ENCODE measurements around the gene ACTN4. TPM values are rescaled to one million over a fixed set of nuclear protein-coding genes. Genes with fewer than 3 reads are reported as not detected.

ACTN4 gene
- total and polyA plus RNA-seq, 2 of the 4 experiments (the other 2 are of a cell fraction): 541 to 659 TPM

DNA sequence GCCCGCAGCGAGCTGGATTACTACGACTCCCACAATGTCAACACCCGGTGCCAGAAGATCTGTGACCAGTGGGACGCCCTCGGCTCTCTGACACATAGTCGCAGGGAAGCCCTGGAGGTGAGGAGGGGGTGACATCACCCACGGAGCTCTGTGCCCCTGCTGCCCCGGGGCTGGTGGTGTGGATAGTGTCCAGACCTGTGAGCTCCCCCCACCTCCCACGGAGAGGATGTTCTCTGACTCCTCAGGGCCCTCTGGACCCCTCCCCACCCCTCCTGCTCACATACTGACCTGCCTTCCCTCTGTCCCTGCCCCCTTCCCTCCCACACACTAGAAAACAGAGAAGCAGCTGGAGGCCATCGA is 76.1 kb downstream of the ACTN4 start:
- dilution Hi-C loops (cut with HindIII; ENCODE audit: low sequenced_read_pairs, unreplicated experiment): no loop called here
- CTCF ChIA-PET: no interaction called here
- H4K20me1 ChIP-seq (ENCODE audit: insufficient read depth, low read length): peaks cover 42% of the 10 kb centered on the region

More for the DNA sequence above, 76.1 kb downstream of the ACTN4 start:
- no peak overlapping the region for H4K91ac ChIP-seq (ENCODE audit: insufficient read depth, low read depth, low read length)
- ATAC-seq (ENCODE audit: low read depth) (no peak), DNase-seq (no peak)
- WGBS, 2 experiments (ENCODE audit: extremely low coverage in 2 of 2, insufficient read length in 1 of 2): 86% methylated on average over 4 of the region's 11 CpGs; no CpG with 5 or more reads in 1 of the 2 experiments
- no peak overlapping the region for H2AK5ac ChIP-seq (ENCODE audit: low read depth, low read length)
- H2AFZ ChIP-seq (replicated peaks; ENCODE audit: low read length, poor library complexity): no peak overlapping the region
- no peak overlapping the region for H4K8ac ChIP-seq (ENCODE audit: low read depth in 2 of 2, low read length in 2 of 2)
- no peak overlapping the region for H3K4ac ChIP-seq (ENCODE audit: low read depth, low read length)
- intact Hi-C loops (cut with micrococcal nuclease): no loop called here
- H3K36me3 ChIP-seq (ENCODE audit: control insufficient read depth, insufficient read depth, low read length): peaks cover 98% of the 10 kb centered on the region
- H2BK120ac ChIP-seq (ENCODE audit: low read depth, low read length): no peak overlapping the region
- H3K9ac ChIP-seq (ENCODE audit: low read depth, low read length): no peak overlapping the region
- peaks cover 40 to 69% of the 10 kb centered on the region in 2 experiments for H3K79me1 ChIP-seq (ENCODE audit: low read depth in 1 of 2, low read length in 2 of 2)
- H2BK20ac ChIP-seq (ENCODE audit: low read depth, low read length): no peak overlapping the region
- no peak overlapping the region for H3K18ac ChIP-seq (ENCODE audit: low read depth, low read length)
- H2AK9ac ChIP-seq (replicated peaks; ENCODE audit: low read depth, low read length, poor library complexity): no peak overlapping the region
- no peak overlapping the region for H3K56ac ChIP-seq (ENCODE audit: extremely low read depth, insufficient read depth, low read length)
- in situ Hi-C loops (cut with MboI; ENCODE audit: low sequenced_read_pairs): no loop called here
- no TSS peak for BruUV-seq (replicated peaks)
- H3K4me1 ChIP-seq (ENCODE audit: control insufficient read depth, insufficient read depth, low read length): peaks cover 7% of the 10 kb centered on the region; the same call in 1 of the 2 replicates
- H3K27me3 ChIP-seq (ENCODE audit: control insufficient read depth, insufficient read depth, low read length): no peaks in the 10 kb centered on the region
- no peaks in the 10 kb centered on the region for H3K9me3 ChIP-seq (ENCODE audit: control insufficient read depth, insufficient read depth, low read length)
- no peak overlapping the region for H3K14ac ChIP-seq (replicated peaks; ENCODE audit: low read depth, low read length)
- no peak overlapping the region for H3K23ac ChIP-seq (ENCODE audit: low read depth, low read length)
- no peak overlapping the region for H2BK15ac ChIP-seq (ENCODE audit: low read depth, low read length)
- peaks cover 7% of the 10 kb centered on the region; the same call in 1 of the 2 replicates for H3K9me1 ChIP-seq (ENCODE audit: insufficient read depth, low read length)
- TF ChIP-seq CEBPB (IDR thresholded peaks at IDR 0.05; ENCODE audit: low read depth, low read length): no peak
- no peak for TF ChIP-seq RFX5 (IDR thresholded peaks at IDR 0.05; ENCODE audit: low read depth, low read length)
- no peak for TF ChIP-seq ELK1 (IDR thresholded peaks at IDR 0.05; ENCODE audit: borderline replicate concordance, low read depth, low read length)
- no peak for TF ChIP-seq FOS (IDR thresholded peaks at IDR 0.05; ENCODE audit: low read depth, low read length)
- no peak for TF ChIP-seq POLR2A (IDR thresholded peaks at IDR 0.05; ENCODE audit: low read depth, low read length)
- no peak for TF ChIP-seq NFE2L2 (IDR thresholded peaks at IDR 0.05; ENCODE audit: low read depth, low read length)
- TF ChIP-seq MXI1 (IDR thresholded peaks at IDR 0.05; ENCODE audit: borderline replicate concordance, low read depth, low read length): no peak
- no peak for TF ChIP-seq BHLHE40 (IDR thresholded peaks at IDR 0.05; ENCODE audit: low read depth, low read length)
- TF ChIP-seq CHD1 (IDR thresholded peaks at IDR 0.05; ENCODE audit: low read depth, low read length): no peak
- TF ChIP-seq, protein P1, sequence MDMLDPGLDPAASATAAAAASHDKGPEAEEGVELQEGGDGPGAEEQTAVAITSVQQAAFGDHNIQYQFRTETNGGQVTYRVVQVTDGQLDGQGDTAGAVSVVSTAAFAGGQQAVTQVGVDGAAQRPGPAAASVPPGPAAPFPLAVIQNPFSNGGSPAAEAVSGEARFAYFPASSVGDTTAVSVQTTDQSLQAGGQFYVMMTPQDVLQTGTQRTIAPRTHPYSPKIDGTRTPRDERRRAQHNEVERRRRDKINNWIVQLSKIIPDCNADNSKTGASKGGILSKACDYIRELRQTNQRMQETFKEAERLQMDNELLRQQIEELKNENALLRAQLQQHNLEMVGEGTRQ (IDR thresholded peaks at IDR 0.05; ENCODE audit: low read depth, low read length): no peak
- no peak for TF ChIP-seq RCOR1 (IDR thresholded peaks at IDR 0.05; ENCODE audit: insufficient replicate concordance, low read length)
- TF ChIP-seq, protein P2, sequence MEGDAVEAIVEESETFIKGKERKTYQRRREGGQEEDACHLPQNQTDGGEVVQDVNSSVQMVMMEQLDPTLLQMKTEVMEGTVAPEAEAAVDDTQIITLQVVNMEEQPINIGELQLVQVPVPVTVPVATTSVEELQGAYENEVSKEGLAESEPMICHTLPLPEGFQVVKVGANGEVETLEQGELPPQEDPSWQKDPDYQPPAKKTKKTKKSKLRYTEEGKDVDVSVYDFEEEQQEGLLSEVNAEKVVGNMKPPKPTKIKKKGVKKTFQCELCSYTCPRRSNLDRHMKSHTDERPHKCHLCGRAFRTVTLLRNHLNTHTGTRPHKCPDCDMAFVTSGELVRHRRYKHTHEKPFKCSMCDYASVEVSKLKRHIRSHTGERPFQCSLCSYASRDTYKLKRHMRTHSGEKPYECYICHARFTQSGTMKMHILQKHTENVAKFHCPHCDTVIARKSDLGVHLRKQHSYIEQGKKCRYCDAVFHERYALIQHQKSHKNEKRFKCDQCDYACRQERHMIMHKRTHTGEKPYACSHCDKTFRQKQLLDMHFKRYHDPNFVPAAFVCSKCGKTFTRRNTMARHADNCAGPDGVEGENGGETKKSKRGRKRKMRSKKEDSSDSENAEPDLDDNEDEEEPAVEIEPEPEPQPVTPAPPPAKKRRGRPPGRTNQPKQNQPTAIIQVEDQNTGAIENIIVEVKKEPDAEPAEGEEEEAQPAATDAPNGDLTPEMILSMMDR (conservative IDR thresholded peaks at IDR 0.05; ENCODE audit: low read depth, low read length): no peak
- TF ChIP-seq SMC3 (IDR thresholded peaks at IDR 0.05; ENCODE audit: low read depth, low read length): no peak
- TF ChIP-seq MAZ (IDR thresholded peaks at IDR 0.05; ENCODE audit: borderline replicate concordance, low read depth, low read length): no peak
- no peak for TF ChIP-seq RAD21 (IDR thresholded peaks at IDR 0.05; ENCODE audit: low read length)
- no peak for TF ChIP-seq MAFK (IDR thresholded peaks at IDR 0.05; ENCODE audit: low read depth, low read length)
- no peak overlapping the region for H3K4me3 ChIP-seq (ENCODE audit: insufficient read depth, low read depth, low read length)
- H4K5ac ChIP-seq (ENCODE audit: low read depth, low read length): no peak overlapping the region
- no peak overlapping the region for H3K4me2 ChIP-seq (ENCODE audit: low read depth, low read length)
- H2BK5ac ChIP-seq (ENCODE audit: low read depth, low read length, poor library complexity, severe bottlenecking): no peak overlapping the region
- POLR2A ChIA-PET (ENCODE audit: unreplicated experiment): no interaction called here
- no peak overlapping the region for H3K27ac ChIP-seq (ENCODE audit: insufficient read depth, low read length)

Measured in IMR-90 (cell line).